HFFc6 (cell line): ENCODE measurements around the gene LAMB4. TPM values are rescaled to one million over a fixed set of nuclear protein-coding genes. Genes with fewer than 3 reads are reported as not detected.
A peak's percentile ranks its signal among the peaks of the same experiment; 100 is the strongest.

Source experiments
- DNase-seq: peaks from one replicate; pipeline ENCODE4 v3.0.0-alpha.2; 2018
- H3K27ac Mint-ChIP-seq: 2 replicates; pipeline ENCODE4 v1.8.0; 2020; ENCODE audit warnings: mild to moderate bottlenecking, mixed read lengths
- H3K27me3 Mint-ChIP-seq: 2 replicates; pipeline ENCODE4 v1.8.0; 2021; ENCODE audit warnings: mild to moderate bottlenecking, moderate library complexity, mixed read lengths; ENCODE audit not compliant: insufficient read depth
- H3K36me3 Mint-ChIP-seq: 2 replicates; pipeline ENCODE4 v1.8.0; 2021; ENCODE audit warnings: low read depth, mixed read lengths
- H3K4me1 Mint-ChIP-seq: 2 replicates; pipeline ENCODE4 v1.8.0; 2020; ENCODE audit warnings: low read depth, mixed read lengths
- H3K4me3 Mint-ChIP-seq: 2 replicates; pipeline ENCODE4 v1.8.0; 2020; ENCODE audit warnings: mild to moderate bottlenecking, moderate library complexity, mixed read lengths
- H3K9me3 Mint-ChIP-seq: 2 replicates; pipeline ENCODE4 v1.8.0; 2020; ENCODE audit warnings: mild to moderate bottlenecking, mixed read lengths
- CTCF ChIP-seq: fragments of 200-600 bp; sonication (generic); IDR thresholded peaks from 2 replicates; pipeline ENCODE4 v1.5.0; 2021; ENCODE audit warnings: antibody characterized with exemption, mild to moderate bottlenecking
- total RNA-seq, 6 experiments: library from RNA; stranded (reverse); fragmentation: NEBNext Ultra II Directional; extraction: Animal tissue kit (Norgen Biotek cat#: 25700); gene quantifications; 2 replicates in 1 of 6; 3 replicates in 5 of 6; pipeline ENCODE4 v1.2.3, GENCODE V29; 2021

The LAMB4 gene
- total RNA-seq, 6 experiments from 2014 or later: 0.16 to 0.24 TPM; not detected in 4

DNA sequence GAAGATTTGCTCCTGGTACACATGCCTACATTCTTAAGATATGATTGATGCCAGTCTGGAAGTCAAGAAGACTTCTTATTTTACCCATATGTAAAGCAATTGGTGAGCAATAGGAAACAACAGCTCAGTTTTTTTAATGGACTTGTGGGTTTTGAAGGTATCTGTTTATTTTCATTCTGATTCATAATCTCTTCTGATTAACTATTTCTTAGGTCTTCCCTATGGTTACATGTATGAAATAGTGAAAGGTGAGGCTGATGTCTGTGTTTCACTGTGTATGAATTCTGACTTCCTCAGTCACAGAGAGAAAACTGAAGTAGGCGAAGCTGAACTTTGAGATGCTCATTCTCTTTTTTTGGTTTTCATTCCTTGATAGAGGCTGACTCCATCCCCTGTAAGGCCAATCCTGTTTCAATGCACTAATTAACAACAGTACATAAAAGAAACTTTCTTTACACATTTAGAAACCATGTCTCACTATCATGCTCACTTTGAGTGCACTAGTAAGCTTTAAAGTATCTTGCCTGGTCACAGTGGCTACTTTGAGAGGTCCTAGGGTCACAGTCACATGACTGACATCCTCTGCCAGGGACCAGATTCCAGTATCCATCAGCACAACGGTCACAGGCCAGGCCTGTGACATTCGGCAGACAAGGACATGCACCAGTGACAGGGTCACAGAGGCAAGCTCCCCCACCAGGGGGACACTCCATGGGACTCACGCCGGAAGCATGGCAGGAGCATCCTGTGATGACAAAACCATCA, 67.7 kb downstream of the LAMB4 start:
- peak; percentile 17; the same call in 1 of the 2 replicates for TF ChIP-seq CTCF
- no peaks in the 10 kb centered on the region for H3K9me3 Mint-ChIP-seq
- DNase-seq: peak; percentile 7
- H3K4me1 Mint-ChIP-seq: peaks cover 20% of the 10 kb centered on the region
- H3K4me3 Mint-ChIP-seq: no peak overlapping the region
- H3K36me3 Mint-ChIP-seq: no peaks in the 10 kb centered on the region
- no peaks in the 10 kb centered on the region; the same call in 1 of the 2 replicates for H3K27me3 Mint-ChIP-seq
- peak overlapping the region; percentile 33; the same call in 1 of the 2 replicates for H3K27ac Mint-ChIP-seq

DNA sequence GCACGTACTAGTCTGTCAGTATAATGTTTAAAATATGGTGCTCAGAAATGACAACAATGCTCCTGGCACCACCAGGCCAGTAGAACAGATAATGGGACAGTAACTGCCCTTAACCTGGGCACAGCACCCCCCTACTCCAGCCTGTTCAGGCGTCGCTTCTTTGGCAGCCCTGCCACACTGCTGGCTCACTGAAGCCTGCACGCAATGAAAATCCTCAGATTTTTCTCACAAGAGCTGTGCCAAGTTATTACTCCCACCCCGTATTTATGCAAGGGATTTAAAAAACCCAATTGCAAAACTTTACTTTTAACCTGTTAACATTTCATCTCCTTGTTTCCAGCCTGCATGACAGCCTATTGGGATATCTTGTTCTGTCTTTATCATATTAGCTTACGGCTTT, 70.6 kb downstream of the LAMB4 start:
- Mint-ChIP-seq H3K4me1 (peaks cover 12% of the 10 kb centered on the region), H3K36me3 (no peaks in the 10 kb centered on the region), H3K27me3 (no peaks in the 10 kb centered on the region; the same call in 1 of the 2 replicates), H3K27ac (no peak overlapping the region), H3K4me3 (no peak overlapping the region), H3K9me3 (no peaks in the 10 kb centered on the region)
- DNase-seq: no peak
- TF ChIP-seq CTCF: no peak

GRCh38 chr7:108057951-108058481, 72.1 kb downstream of the LAMB4 start:
- no peak for DNase-seq
- H3K27ac Mint-ChIP-seq: no peak overlapping the region

DNA sequence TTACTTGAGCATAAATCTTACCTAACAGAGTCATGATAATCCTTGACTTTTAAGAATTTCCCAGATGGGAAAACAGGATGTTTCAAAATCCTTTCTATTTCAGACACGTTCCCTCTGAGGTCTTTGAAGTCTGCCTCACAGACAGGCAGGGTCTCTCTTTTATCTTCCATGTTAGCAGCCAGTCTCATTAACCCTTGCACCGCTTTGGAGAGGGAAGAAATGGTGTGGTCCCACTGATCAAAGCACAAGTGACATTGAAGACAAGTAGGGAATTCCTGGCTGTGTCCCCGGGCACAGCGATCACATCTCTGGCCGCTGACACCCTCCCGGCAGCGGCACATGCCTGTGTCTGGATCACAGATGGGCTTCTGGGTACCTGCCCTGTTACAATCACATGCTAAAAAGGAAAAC, 74.5 kb downstream of the LAMB4 start:
- no peak for DNase-seq
- H3K4me1 Mint-ChIP-seq: peaks cover 14% of the 10 kb centered on the region
- no peak for TF ChIP-seq CTCF
- H3K4me3 Mint-ChIP-seq: no peak overlapping the region
- H3K27ac Mint-ChIP-seq: no peak overlapping the region
- no peaks in the 10 kb centered on the region for H3K9me3 Mint-ChIP-seq
- no peaks in the 10 kb centered on the region for H3K36me3 Mint-ChIP-seq
- H3K27me3 Mint-ChIP-seq: no peaks in the 10 kb centered on the region; the same call in 1 of the 2 replicates

More at GRCh38 chr7:108057951-108058481, 72.1 kb downstream of the LAMB4 start:
- no peaks in the 10 kb centered on the region for H3K9me3 Mint-ChIP-seq
- peaks cover 12% of the 10 kb centered on the region for H3K4me1 Mint-ChIP-seq
- no peak for TF ChIP-seq CTCF
- H3K4me3 Mint-ChIP-seq: no peak overlapping the region
- no peaks in the 10 kb centered on the region; the same call in 1 of the 2 replicates for H3K27me3 Mint-ChIP-seq
- H3K36me3 Mint-ChIP-seq: no peaks in the 10 kb centered on the region

GRCh38 chr7:108054537-108054936, 75.6 kb downstream of the LAMB4 start:
- TF ChIP-seq CTCF: no peak
- Mint-ChIP-seq H3K4me3 (no peak overlapping the region), H3K9me3 (no peaks in the 10 kb centered on the region), H3K27ac (no peak overlapping the region), H3K27me3 (no peaks in the 10 kb centered on the region; the same call in 1 of the 2 replicates), H3K36me3 (no peaks in the 10 kb centered on the region), H3K4me1 (peaks cover 15% of the 10 kb centered on the region)
- DNase-seq: no peak
